HepG2 (cell line): ENCODE data around the gene SULT2A1. TPM values are rescaled to one million over a fixed set of nuclear protein-coding genes. Genes with fewer than 3 reads are reported as not detected.
A peak's percentile ranks its signal among the peaks of the same experiment; 100 is the strongest.

ENCODE experiments used
- CREB3 ChIP-seq: sonication (generic); formaldehyde crosslinking; IDR thresholded peaks from 2 replicates; pipeline ENCODE4 v1.5.0; 2020; ENCODE audit warnings: missing genetic modification reagents
- GTF2F1 ChIP-seq: fragments of 150-350 bp; IDR thresholded peaks from 2 replicates; pipeline ENCODE4 v1.6.1; 2014; ENCODE audit warnings: low read length
- MTF1 ChIP-seq: sonication (generic); formaldehyde crosslinking; IDR thresholded peaks from 2 replicates; pipeline ENCODE4 v1.5.0; 2020; ENCODE audit warnings: missing genetic modification reagents
- NFE2L2 ChIP-seq: fragments of 150-350 bp; IDR thresholded peaks from 2 replicates; pipeline ENCODE4 v1.6.1; 2014; ENCODE audit warnings: low read length
- POLR2G ChIP-seq: fragments of 200-400 bp; formaldehyde crosslinking; IDR thresholded peaks from 2 replicates; pipeline ENCODE4 v1.6.1; 2018; ENCODE audit warnings: mild to moderate bottlenecking, low read depth, low read length, moderate library complexity
- SMARCE1 ChIP-seq: fragments of 450-650 bp; IDR thresholded peaks from 2 replicates; pipeline ENCODE4 v1.6.1; 2017; ENCODE audit warnings: borderline replicate concordance
- ZSCAN31 ChIP-seq: sonication (generic); formaldehyde crosslinking; IDR thresholded peaks from 2 replicates; pipeline ENCODE4 v1.5.0; 2020; ENCODE audit warnings: low read depth, mild to moderate bottlenecking, missing genetic modification reagents
- polyA plus RNA-seq, 8 experiments: library from polyadenylated mRNA; depleted of rRNA in 3 of 8; stranded (reverse) in 7 of 8; unstranded in 1 of 8; fragments of >200 nt; fragmentation: Illumina TruSeq in 4 of 8; extraction: Trizol in 4 of 8; gene quantifications; 2 replicates each; pipeline versions ENCODE4 v1.2.1 to v1.2.3, GENCODE V29; 2011 to 2016; ENCODE audit warnings: low read depth in 4 of 8, missing spikeins in 1 of 8, mixed read lengths in 1 of 8; ENCODE audit not compliant: insufficient read depth in 1 of 8
- total RNA-seq, 5 experiments: library from RNA; depleted of rRNA; stranded (reverse); fragments of >200 nt; fragmentation: Illumina TruSeq; extraction: Trizol; gene quantifications; 2 replicates each; pipeline ENCODE4 v1.2.3, GENCODE V29; 2016; ENCODE audit warnings: low read depth in 1 of 5
- TF ChIP-seq, protein P1 (sequence below): sonication (generic); formaldehyde crosslinking; IDR thresholded peaks from one replicate; pipeline ENCODE4 v1.5.1; 2020; ENCODE audit warnings: mild to moderate bottlenecking, missing genetic modification reagents; ENCODE audit errors: not compliant biosample characterization
- TF ChIP-seq, protein P2 (sequence below): sonication (generic); formaldehyde crosslinking; IDR thresholded peaks from 2 replicates; pipeline ENCODE4 v1.5.0; 2020; ENCODE audit warnings: mild to moderate bottlenecking, missing genetic modification reagents
- TF ChIP-seq, protein P3 (sequence below): sonication (generic); formaldehyde crosslinking; IDR thresholded peaks from 2 replicates; pipeline ENCODE4 v1.4.0; 2020; ENCODE audit warnings: missing genetic modification reagents
- TF ChIP-seq, protein P4 (sequence below): sonication (generic); formaldehyde crosslinking; IDR thresholded peaks from 2 replicates; pipeline ENCODE4 v1.5.0; 2020; ENCODE audit warnings: mild to moderate bottlenecking, missing genetic modification reagents
- TF ChIP-seq, protein P5 (sequence below): sonication (generic); formaldehyde crosslinking; IDR thresholded peaks from 2 replicates; pipeline ENCODE4 v1.8.1; 2022; ENCODE audit warnings: low read depth, mild to moderate bottlenecking, missing genetic modification reagents

The SULT2A1 gene
- total and polyA plus RNA-seq, 2 of the 13 experiments (the other 11 are each of a cell fraction or from before 2014, with no cell fraction given): 137 to 193 TPM

- no peak for TF ChIP-seq SMARCE1
- TF ChIP-seq CREB3 (CRISPR knock-in tag): no peak
- 0 out of 2 replicates have a peak, but pooled peaks have one; percentile 53 for TF ChIP-seq ZSCAN31
- TF ChIP-seq NFE2L2: no peak
- TF ChIP-seq, protein P1, sequence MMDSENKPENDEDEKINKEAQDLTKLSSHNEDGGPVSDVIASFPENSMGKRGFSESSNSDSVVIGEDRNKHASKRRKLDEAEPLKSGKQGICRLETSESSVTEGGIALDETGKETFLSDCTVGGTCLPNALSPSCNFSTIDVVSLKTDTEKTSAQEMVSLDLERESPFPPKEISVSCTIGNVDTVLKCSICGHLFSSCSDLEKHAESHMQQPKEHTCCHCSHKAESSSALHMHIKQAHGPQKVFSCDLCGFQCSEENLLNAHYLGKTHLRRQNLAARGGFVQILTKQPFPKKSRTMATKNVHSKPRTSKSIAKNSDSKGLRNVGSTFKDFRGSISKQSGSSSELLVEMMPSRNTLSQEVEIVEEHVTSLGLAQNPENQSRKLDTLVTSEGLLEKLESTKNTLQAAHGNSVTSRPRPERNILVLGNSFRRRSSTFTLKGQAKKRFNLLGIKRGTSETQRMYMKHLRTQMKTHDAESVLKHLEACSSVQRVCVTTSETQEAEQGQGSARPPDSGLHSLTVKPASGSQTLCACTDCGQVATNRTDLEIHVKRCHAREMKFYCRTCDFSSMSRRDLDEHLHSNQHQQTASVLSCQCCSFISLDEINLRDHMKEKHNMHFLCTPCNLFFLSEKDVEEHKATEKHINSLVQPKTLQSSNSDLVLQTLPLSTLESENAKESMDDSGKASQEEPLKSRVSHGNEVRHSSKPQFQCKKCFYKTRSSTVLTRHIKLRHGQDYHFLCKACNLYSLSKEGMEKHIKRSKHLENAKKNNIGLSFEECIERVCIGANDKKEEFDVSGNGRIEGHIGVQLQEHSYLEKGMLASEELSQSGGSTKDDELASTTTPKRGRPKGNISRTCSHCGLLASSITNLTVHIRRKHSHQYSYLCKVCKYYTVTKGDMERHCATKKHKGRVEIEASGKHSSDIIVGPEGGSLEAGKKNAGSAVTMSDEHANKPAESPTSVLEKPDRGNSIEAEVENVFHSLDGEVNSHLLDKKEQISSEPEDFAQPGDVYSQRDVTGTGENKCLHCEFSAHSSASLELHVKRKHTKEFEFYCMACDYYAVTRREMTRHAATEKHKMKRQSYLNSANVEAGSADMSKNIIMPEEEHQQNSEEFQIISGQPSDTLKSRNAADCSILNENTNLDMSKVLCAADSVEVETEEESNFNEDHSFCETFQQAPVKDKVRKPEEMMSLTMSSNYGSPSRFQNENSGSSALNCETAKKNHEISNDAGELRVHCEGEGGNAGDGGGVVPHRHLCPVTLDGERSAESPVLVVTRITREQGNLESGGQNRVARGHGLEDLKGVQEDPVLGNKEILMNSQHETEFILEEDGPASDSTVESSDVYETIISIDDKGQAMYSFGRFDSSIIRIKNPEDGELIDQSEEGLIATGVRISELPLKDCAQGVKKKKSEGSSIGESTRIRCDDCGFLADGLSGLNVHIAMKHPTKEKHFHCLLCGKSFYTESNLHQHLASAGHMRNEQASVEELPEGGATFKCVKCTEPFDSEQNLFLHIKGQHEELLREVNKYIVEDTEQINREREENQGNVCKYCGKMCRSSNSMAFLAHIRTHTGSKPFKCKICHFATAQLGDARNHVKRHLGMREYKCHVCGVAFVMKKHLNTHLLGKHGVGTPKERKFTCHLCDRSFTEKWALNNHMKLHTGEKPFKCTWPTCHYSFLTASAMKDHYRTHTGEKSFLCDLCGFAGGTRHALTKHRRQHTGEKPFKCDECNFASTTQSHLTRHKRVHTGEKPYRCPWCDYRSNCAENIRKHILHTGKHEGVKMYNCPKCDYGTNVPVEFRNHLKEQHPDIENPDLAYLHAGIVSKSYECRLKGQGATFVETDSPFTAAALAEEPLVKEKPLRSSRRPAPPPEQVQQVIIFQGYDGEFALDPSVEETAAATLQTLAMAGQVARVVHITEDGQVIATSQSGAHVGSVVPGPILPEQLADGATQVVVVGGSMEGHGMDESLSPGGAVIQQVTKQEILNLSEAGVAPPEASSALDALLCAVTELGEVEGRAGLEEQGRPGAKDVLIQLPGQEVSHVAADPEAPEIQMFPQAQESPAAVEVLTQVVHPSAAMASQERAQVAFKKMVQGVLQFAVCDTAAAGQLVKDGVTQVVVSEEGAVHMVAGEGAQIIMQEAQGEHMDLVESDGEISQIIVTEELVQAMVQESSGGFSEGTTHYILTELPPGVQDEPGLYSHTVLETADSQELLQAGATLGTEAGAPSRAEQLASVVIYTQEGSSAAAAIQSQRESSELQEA (CRISPR knock-in tag): no peak
- TF ChIP-seq, protein P2, sequence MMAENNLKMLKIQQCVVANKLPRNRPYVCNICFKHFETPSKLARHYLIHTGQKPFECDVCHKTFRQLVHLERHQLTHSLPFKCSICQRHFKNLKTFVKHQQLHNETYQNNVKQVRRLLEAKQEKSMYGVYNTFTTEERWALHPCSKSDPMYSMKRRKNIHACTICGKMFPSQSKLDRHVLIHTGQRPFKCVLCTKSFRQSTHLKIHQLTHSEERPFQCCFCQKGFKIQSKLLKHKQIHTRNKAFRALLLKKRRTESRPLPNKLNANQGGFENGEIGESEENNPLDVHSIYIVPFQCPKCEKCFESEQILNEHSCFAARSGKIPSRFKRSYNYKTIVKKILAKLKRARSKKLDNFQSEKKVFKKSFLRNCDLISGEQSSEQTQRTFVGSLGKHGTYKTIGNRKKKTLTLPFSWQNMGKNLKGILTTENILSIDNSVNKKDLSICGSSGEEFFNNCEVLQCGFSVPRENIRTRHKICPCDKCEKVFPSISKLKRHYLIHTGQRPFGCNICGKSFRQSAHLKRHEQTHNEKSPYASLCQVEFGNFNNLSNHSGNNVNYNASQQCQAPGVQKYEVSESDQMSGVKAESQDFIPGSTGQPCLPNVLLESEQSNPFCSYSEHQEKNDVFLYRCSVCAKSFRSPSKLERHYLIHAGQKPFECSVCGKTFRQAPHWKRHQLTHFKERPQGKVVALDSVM: no peak
- TF ChIP-seq, protein P3, sequence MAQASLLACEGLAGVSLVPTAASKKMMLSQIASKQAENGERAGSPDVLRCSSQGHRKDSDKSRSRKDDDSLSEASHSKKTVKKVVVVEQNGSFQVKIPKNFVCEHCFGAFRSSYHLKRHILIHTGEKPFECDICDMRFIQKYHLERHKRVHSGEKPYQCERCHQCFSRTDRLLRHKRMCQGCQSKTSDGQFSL (CRISPR knock-in tag): no peak
- peak; percentile 92 for TF ChIP-seq POLR2G
- TF ChIP-seq, protein P4, sequence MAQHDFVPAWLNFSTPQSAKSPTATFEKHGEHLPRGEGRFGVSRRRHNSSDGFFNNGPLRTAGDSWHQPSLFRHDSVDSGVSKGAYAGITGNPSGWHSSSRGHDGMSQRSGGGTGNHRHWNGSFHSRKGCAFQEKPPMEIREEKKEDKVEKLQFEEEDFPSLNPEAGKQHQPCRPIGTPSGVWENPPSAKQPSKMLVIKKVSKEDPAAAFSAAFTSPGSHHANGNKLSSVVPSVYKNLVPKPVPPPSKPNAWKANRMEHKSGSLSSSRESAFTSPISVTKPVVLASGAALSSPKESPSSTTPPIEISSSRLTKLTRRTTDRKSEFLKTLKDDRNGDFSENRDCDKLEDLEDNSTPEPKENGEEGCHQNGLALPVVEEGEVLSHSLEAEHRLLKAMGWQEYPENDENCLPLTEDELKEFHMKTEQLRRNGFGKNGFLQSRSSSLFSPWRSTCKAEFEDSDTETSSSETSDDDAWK (CRISPR knock-in tag): no peak
- TF ChIP-seq MTF1 (CRISPR knock-in tag): no peak
- TF ChIP-seq, protein P5, sequence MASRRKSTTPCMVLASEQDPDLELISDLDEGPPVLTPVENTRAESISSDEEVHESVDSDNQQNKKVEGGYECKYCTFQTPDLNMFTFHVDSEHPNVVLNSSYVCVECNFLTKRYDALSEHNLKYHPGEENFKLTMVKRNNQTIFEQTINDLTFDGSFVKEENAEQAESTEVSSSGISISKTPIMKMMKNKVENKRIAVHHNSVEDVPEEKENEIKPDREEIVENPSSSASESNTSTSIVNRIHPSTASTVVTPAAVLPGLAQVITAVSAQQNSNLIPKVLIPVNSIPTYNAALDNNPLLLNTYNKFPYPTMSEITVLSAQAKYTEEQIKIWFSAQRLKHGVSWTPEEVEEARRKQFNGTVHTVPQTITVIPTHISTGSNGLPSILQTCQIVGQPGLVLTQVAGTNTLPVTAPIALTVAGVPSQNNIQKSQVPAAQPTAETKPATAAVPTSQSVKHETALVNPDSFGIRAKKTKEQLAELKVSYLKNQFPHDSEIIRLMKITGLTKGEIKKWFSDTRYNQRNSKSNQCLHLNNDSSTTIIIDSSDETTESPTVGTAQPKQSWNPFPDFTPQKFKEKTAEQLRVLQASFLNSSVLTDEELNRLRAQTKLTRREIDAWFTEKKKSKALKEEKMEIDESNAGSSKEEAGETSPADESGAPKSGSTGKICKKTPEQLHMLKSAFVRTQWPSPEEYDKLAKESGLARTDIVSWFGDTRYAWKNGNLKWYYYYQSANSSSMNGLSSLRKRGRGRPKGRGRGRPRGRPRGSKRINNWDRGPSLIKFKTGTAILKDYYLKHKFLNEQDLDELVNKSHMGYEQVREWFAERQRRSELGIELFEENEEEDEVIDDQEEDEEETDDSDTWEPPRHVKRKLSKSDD: no peak
- peak; percentile 94; the same call in 1 of the 2 replicates for TF ChIP-seq GTF2F1
Observed at GRCh38 chr19:47891923-47892666, 6.0 kb upstream of the SULT2A1 start (continued).
